Right lobe of liver (tissue), 6 donors: Measurements from ENCODE around the gene CEND1. TPM values are rescaled to one million over a fixed set of nuclear protein-coding genes. Genes with fewer than 3 reads are reported as not detected.

Source experiments
- ATAC-seq, 4 donors: fragments of 200-7000 bp; cut with Tn5 transposase; one replicate each; pipeline ENCODE4 v1.9.1; 2020; ENCODE audit warnings: mild to moderate bottlenecking in 4 of 4, moderate library complexity in 4 of 4
- DNase-seq, 3 donors: peaks; one replicate each; pipeline ENCODE4 v3.0.0-alpha.2; 2020
- H3K27ac ChIP-seq, 3 donors: fragments of 200-600 bp; one replicate each; pipeline ENCODE4 v1.8.0; 2022
- H3K27me3 ChIP-seq, 2 donors: fragments of 200-600 bp; one replicate each; pipeline ENCODE4 v1.8.0; 2022
- H3K36me3 ChIP-seq, 4 donors: fragments of 200-600 bp; sonication (generic) in 1 of 4; one replicate each; pipeline versions ENCODE4 v1.5.1 to v1.8.0; 2017 to 2022; ENCODE audit warnings: control low read depth in 1 of 4
- H3K4me1 ChIP-seq, 4 donors: fragments of 200-600 bp; sonication (generic) in 1 of 4; one replicate each; pipeline versions ENCODE4 v1.5.1 to v1.8.0; 2017 to 2022; ENCODE audit warnings: control low read depth in 1 of 4
- H3K4me3 ChIP-seq, 3 donors: fragments of 200-600 bp; one replicate each; pipeline ENCODE4 v1.8.0; 2022
- H3K9me3 ChIP-seq, 4 donors: fragments of 200-600 bp; sonication (generic) in 1 of 4; one replicate each; pipeline versions ENCODE4 v1.5.1 to v1.8.0; 2017 to 2022; ENCODE audit warnings: control low read depth in 1 of 4
- POLR2A ChIP-seq: fragments of 450-650 bp; IDR thresholded peaks from one replicate; pipeline ENCODE4 v1.6.1; 2017; ENCODE audit warnings: antibody characterized with exemption, mild to moderate bottlenecking
- WGBS: methylation state at CpG from one replicate; pipeline ENCODE4 v1.1.6; 2018; ENCODE audit warnings: low coverage, low lambda C conversion rate; ENCODE audit not compliant: insufficient coverage; ENCODE audit errors: missing lambda C conversion rate; 5-methylcytosine and 5-hydroxymethylcytosine counted together
- intact Hi-C, 2 donors: fragments of 100-400 bp; cut with DNase I; formaldehyde crosslinking; loops; one replicate each; pipeline versions ENCODE4 v1.11.2 to v1.14.1; 2022
- total RNA-seq, 6 experiments: library from RNA; depleted of rRNA in 2 of 6; stranded (reverse); fragments of >200 nt in 2 of 6; fragmentation: NEBNext Ultra II Directional in 3 of 6; extraction: Animal tissue kit (Norgen Biotek cat#: 25700) in 3 of 6; gene quantifications; one replicate each; pipeline versions ENCODE4 v1.1.0 to v1.2.4, GENCODE V29; 2016 to 2023
- TF ChIP-seq, protein P1 (sequence below), 4 donors: fragments of 200-600 bp in 3 of 4; fragments of 450-650 bp in 1 of 4; IDR thresholded peaks; one replicate each; pipeline versions ENCODE4 v1.5.1 to v1.8.0; 2016 to 2022; ENCODE audit warnings: antibody characterized with exemption in 4 of 4, mild to moderate bottlenecking in 2 of 4
- donor health status: DM: no; HTN: yes; CAD: no.
- donor health status: DM: no; HTN: no; CAD: no.
- donor health status: DM: no; HTN: no; CAD: no.
- donor health status: DM: no; HTN: yes; CAD: no.
- donor health status: DM: no; HTN: yes; CAD: no.

The CEND1 gene
- total RNA-seq, 6 experiments from 2014 or later: not detected

DNA sequence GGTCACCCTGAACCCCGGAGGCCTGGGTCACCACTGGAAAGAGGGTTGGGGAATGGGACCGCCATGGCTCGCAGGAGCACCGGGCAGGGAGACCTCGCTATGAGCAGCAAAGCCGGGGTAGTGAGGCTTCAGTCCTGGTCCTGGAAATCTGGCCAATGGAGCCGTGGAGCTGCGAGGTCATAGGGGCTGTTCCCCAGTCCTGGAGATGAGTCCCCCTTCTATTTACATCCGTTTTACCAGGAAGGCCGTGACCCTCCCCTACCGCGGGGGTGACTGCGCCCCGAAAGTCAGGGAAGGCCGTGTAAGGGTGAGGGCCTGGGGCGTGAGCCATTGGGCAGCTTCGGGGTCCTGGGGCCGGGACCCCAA is 14.7 kb upstream of the CEND1 start:
- Histone ChIP-seq H3K9me3 (no peaks in the 10 kb centered on the region), H3K36me3 (no peaks in the 10 kb centered on the region), H3K27ac (peak overlapping the region in 1 of 3 donors; percentile 78), H3K27me3 (no peaks in the 10 kb centered on the region), H3K4me3 (peak overlapping the region; percentile 50 to 65 (median 54)), H3K4me1 (peaks cover 0 to 20% (median 9%) of the 10 kb centered on the region in 4 donors)
- peak in 1 of 3 donors; percentile 66 for DNase-seq
- intact Hi-C loops: no loop called here
- no peak for TF ChIP-seq POLR2A
- TF ChIP-seq, protein P1, sequence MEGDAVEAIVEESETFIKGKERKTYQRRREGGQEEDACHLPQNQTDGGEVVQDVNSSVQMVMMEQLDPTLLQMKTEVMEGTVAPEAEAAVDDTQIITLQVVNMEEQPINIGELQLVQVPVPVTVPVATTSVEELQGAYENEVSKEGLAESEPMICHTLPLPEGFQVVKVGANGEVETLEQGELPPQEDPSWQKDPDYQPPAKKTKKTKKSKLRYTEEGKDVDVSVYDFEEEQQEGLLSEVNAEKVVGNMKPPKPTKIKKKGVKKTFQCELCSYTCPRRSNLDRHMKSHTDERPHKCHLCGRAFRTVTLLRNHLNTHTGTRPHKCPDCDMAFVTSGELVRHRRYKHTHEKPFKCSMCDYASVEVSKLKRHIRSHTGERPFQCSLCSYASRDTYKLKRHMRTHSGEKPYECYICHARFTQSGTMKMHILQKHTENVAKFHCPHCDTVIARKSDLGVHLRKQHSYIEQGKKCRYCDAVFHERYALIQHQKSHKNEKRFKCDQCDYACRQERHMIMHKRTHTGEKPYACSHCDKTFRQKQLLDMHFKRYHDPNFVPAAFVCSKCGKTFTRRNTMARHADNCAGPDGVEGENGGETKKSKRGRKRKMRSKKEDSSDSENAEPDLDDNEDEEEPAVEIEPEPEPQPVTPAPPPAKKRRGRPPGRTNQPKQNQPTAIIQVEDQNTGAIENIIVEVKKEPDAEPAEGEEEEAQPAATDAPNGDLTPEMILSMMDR (IDR thresholded peaks at IDR 0.05): no peak
- ATAC-seq: no peak
- 20% methylated on average over 6 of the region's 18 CpGs for WGBS

DNA sequence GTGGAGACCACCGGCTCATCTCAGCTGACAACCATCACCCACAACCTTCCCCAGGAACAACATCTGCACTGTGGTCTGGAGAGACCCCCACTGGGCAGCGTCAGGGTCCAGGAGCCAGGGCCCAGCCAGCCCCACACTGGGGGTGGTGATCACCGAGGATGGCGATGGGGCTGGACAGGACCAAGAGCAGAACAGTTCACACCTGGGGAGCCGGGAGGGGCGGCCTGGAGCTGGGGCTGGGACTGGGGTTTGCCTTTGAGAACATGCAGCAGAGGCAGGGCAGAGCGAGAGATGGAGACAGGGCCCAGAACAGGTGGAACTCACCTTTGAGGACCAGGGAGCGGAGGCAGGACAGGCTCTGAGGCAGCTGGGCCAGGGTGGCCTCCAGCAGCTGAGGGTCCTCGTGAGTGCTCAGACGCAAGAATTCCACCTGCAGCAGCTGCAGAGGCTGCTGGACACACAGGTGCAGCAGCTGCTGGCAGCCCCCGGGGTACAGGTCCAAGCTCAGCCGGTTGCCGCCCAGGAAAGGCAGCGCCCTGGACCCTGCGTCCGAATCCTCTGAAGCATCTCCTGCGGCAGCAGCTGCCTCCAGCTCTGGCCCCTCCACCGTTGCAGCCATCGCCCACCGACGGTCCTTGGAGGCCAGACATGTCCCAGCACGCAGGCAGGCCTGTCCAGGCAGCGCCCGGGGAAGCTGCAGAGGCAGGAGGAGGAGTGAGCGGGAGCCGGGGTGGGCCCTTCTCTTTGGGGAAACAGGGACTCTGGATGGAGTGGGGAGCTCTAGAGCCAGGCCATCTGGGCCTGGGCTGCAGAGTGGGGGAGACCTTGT is 14.1 kb upstream of the CEND1 start:
- intact Hi-C loops: no loop called here
- Histone ChIP-seq H3K9me3 (no peaks in the 10 kb centered on the region), H3K27ac (no peak overlapping the region), H3K27me3 (no peaks in the 10 kb centered on the region), H3K4me1 (peaks cover 0 to 20% (median 9%) of the 10 kb centered on the region in 4 donors), H3K4me3 (peak overlapping the region in 2 of 3 donors; percentile 54 to 65), H3K36me3 (no peaks in the 10 kb centered on the region)
- 56% methylated on average over 9 of the region's 26 CpGs for WGBS
- ATAC-seq (no peak), DNase-seq (peak in 1 of 3 donors; percentile 58)
- TF ChIP-seq, protein P1 (IDR thresholded peaks at IDR 0.05): no peak
- no peak for TF ChIP-seq POLR2A

DNA sequence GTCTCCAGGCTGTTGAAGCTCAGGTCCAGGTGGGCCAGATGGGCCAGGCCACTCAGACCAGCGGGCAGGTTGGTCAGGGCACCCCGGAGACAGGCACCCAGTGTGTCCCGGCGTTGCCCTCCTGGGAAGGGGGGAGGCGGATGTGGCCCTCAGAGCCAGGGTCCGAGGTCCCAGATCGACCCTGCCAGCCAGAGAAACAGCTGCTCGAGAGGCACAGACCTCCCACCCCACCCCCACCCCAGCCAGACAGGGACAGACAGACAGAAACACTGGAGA is 13.5 kb upstream of the CEND1 start:
- WGBS: no CpG with 5 or more reads among the region's 8 CpGs
- TF ChIP-seq, protein P1 (IDR thresholded peaks at IDR 0.05): no peak
- TF ChIP-seq POLR2A: no peak
- no peak overlapping the region for H3K4me3 ChIP-seq
- H3K9me3 ChIP-seq: no peaks in the 10 kb centered on the region
- peaks cover 0 to 20% (median 6%) of the 10 kb centered on the region in 4 donors for H3K4me1 ChIP-seq
- H3K27me3 ChIP-seq: no peaks in the 10 kb centered on the region
- DNase-seq (peak in 1 of 3 donors; percentile 55), ATAC-seq (no peak)
- H3K27ac ChIP-seq: no peak overlapping the region
- no peaks in the 10 kb centered on the region for H3K36me3 ChIP-seq
- intact Hi-C loops: no loop called here

DNA sequence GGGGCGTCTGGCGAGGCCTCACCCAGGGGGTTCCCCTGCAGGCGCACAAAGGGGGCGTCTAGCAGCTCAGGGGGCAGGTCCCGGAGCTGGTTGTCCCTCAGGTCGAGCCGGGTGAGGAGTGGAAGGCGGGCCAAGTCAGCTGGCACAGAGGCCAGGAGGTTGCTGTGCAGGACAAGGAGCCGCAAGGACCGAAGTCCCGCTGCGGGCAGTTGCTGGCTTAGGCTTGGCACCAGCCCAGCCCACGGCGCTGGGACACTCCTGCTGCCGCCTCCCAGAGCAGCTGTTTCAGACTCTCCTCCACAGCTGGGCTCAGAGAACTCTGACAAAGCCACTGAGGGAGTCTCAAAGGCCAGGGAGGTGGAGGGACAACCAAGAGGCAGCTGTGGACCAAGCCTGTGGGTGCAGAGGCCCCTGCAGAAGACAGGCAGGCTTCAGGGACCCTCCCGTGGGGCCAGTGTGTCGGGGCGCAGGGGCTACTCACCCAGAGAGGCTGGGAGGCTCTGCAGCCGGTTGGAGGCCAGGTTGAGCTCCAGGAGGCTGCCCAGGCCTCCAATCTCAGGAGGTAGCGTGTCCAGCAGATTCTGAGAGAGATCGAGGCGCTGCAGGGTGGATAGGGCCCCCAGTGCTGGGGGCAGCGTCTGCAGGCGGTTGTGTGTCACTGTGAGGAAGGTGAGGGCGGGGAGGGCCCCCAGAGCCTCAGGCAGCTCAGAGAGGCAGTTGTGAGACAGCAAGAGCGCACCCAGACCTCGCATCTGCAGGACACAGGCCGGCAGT is 13.0 kb upstream of the CEND1 start:
- no peak for TF ChIP-seq POLR2A
- TF ChIP-seq, protein P1 (IDR thresholded peaks at IDR 0.05): no peak
- intact Hi-C loops: no loop called here
- ATAC-seq: no peak
- Histone ChIP-seq H3K4me1 (peaks cover 0 to 18% (median 5%) of the 10 kb centered on the region in 4 donors), H3K4me3 (no peak overlapping the region), H3K36me3 (no peaks in the 10 kb centered on the region), H3K27ac (no peak overlapping the region), H3K27me3 (no peaks in the 10 kb centered on the region), H3K9me3 (no peaks in the 10 kb centered on the region)
- WGBS: 93% methylated on average over 8 of the region's 28 CpGs
- no peak for DNase-seq
